ENCODE results near the gene KRAS. TPM values are rescaled to one million over a fixed set of nuclear protein-coding genes. Genes with fewer than 3 reads are reported as not detected.

The KRAS gene
- total RNA-seq, 4 donors from 2014 or later, result 4.6 to 39.5 (median 23.8) TPM

- Histone ChIP-seq H3K27me3 (no peaks in the 10 kb centered on the region), H3K9me3 (no peaks in the 10 kb centered on the region), H3K4me1 (no peaks in the 10 kb centered on the region), H3K27ac (no peak overlapping the region), H3K4me3 (no peak overlapping the region), H3K36me3 (no peaks in the 10 kb centered on the region)
- intact Hi-C loops (cut with DNase I; ENCODE audit: low total_unique reads), result no loop called here
- no peak for DNase-seq
- TF ChIP-seq CTCF (IDR thresholded peaks at IDR 0.05), result no peak
- TF ChIP-seq POLR2A (IDR thresholded peaks at IDR 0.05), result no peak
Measured at GRCh38 chr12:25287610-25288009, 36.9 kb upstream of the KRAS start.

- H3K27ac ChIP-seq, result no peak overlapping the region
- H3K9me3 ChIP-seq, result no peaks in the 10 kb centered on the region
- no peaks in the 10 kb centered on the region for H3K4me1 ChIP-seq
- no peaks in the 10 kb centered on the region for H3K27me3 ChIP-seq
- no peak for DNase-seq
- no peak overlapping the region for H3K4me3 ChIP-seq
- TF ChIP-seq POLR2A (IDR thresholded peaks at IDR 0.05) (no peak), CTCF (IDR thresholded peaks at IDR 0.05) (no peak)
- intact Hi-C loops (cut with DNase I; ENCODE audit: low total_unique reads), result no loop called here
- H3K36me3 ChIP-seq, result no peaks in the 10 kb centered on the region
Measured at GRCh38 chr12:25286837-25287236, 36.1 kb upstream of the KRAS start.

GRCh38 chr12:25284024-25284423 is 33.3 kb upstream of the KRAS start:
- Histone ChIP-seq H3K27me3 (no peaks in the 10 kb centered on the region), H3K4me1 (no peaks in the 10 kb centered on the region), H3K36me3 (no peaks in the 10 kb centered on the region), H3K27ac (no peak overlapping the region), H3K4me3 (no peak overlapping the region), H3K9me3 (no peaks in the 10 kb centered on the region)
- intact Hi-C loops (cut with DNase I; ENCODE audit: low total_unique reads), result no loop called here
- TF ChIP-seq CTCF (IDR thresholded peaks at IDR 0.05), result no peak
- TF ChIP-seq POLR2A (IDR thresholded peaks at IDR 0.05), result no peak
- DNase-seq, result no peak

GRCh38 chr12:25283006-25283405 is 32.3 kb upstream of the KRAS start:
- no peaks in the 10 kb centered on the region for H3K9me3 ChIP-seq
- no peak for TF ChIP-seq POLR2A (IDR thresholded peaks at IDR 0.05)
- no peak for DNase-seq
- no peak overlapping the region for H3K27ac ChIP-seq
- intact Hi-C loops (cut with DNase I; ENCODE audit: low total_unique reads), result no loop called here
- no peaks in the 10 kb centered on the region for H3K27me3 ChIP-seq
- no peak overlapping the region for H3K4me3 ChIP-seq
- H3K36me3 ChIP-seq, result no peaks in the 10 kb centered on the region
- H3K4me1 ChIP-seq, result no peaks in the 10 kb centered on the region

- DNase-seq, result no peak
- no peak for TF ChIP-seq POLR2A (IDR thresholded peaks at IDR 0.05)
- TF ChIP-seq CTCF (IDR thresholded peaks at IDR 0.05), result no peak
- H3K27ac ChIP-seq, result no peak overlapping the region
- H3K9me3 ChIP-seq, result no peaks in the 10 kb centered on the region
- intact Hi-C loops (cut with DNase I; ENCODE audit: low total_unique reads), result no loop called here
- no peaks in the 10 kb centered on the region for H3K4me1 ChIP-seq
- H3K4me3 ChIP-seq, result no peak overlapping the region
- H3K27me3 ChIP-seq, result no peaks in the 10 kb centered on the region
- no peaks in the 10 kb centered on the region for H3K36me3 ChIP-seq
Measured at GRCh38 chr12:25280082-25280481, 29.4 kb upstream of the KRAS start.

GRCh38 chr12:25278269-25278668 is 27.5 kb upstream of the KRAS start:
- no peaks in the 10 kb centered on the region for H3K36me3 ChIP-seq
- H3K9me3 ChIP-seq, result no peaks in the 10 kb centered on the region
- no peak overlapping the region for H3K4me3 ChIP-seq
- no peak for DNase-seq
- H3K27ac ChIP-seq, result no peak overlapping the region
- H3K4me1 ChIP-seq, result no peaks in the 10 kb centered on the region
- intact Hi-C loops (cut with DNase I; ENCODE audit: low total_unique reads), result no loop called here
- no peaks in the 10 kb centered on the region for H3K27me3 ChIP-seq
- TF ChIP-seq POLR2A (IDR thresholded peaks at IDR 0.05) (no peak), CTCF (IDR thresholded peaks at IDR 0.05) (no peak)
